ENCODE data around the gene CCDC149. TPM values are rescaled to one million over a fixed set of nuclear protein-coding genes. Genes with fewer than 3 reads are reported as not detected.

Gene CCDC149
- total RNA-seq, 4 donors from 2014 or later = 11.5 to 22.4 (median 14.4) TPM

GRCh38 chr4:24897639-24898038 is 15.2 kb downstream of the CCDC149 start:
- DNase-seq (ENCODE audit: low spot score) = no peak
- ATAC-seq (ENCODE audit: low FRiP score) = no peak
- no peak for TF ChIP-seq CTCF (IDR thresholded peaks at IDR 0.05)

GRCh38 chr4:24896977-24897376 is 15.9 kb downstream of the CCDC149 start:
- DNase-seq (ENCODE audit: low spot score) (no peak), ATAC-seq (ENCODE audit: low FRiP score) (no peak)
- TF ChIP-seq CTCF (IDR thresholded peaks at IDR 0.05) = no peak

- no peak for ATAC-seq (ENCODE audit: low FRiP score)
- TF ChIP-seq CTCF (IDR thresholded peaks at IDR 0.05) = no peak
- no peak for DNase-seq (ENCODE audit: low spot score)
Measured at GRCh38 chr4:24896056-24896455, 16.8 kb downstream of the CCDC149 start.

GRCh38 chr4:24895461-24895860 is 17.4 kb downstream of the CCDC149 start:
- no peak for DNase-seq (ENCODE audit: low spot score)
- no peak for ATAC-seq (ENCODE audit: low FRiP score)
- no peak for TF ChIP-seq CTCF (IDR thresholded peaks at IDR 0.05)

GRCh38 chr4:24894846-24895245 is 18.0 kb downstream of the CCDC149 start:
- no peak for ATAC-seq (ENCODE audit: low FRiP score)
- TF ChIP-seq CTCF (IDR thresholded peaks at IDR 0.05) = no peak
- DNase-seq (ENCODE audit: low spot score) = no peak

- DNase-seq (ENCODE audit: low spot score) = no peak
- no peak for ATAC-seq (ENCODE audit: low FRiP score)
Measured at GRCh38 chr4:24894243-24894642, 18.6 kb downstream of the CCDC149 start.

More at GRCh38 chr4:24894243-24894642, 18.6 kb downstream of the CCDC149 start:
- no peak for TF ChIP-seq CTCF (IDR thresholded peaks at IDR 0.05)
